KMS-11 (cell line): ENCODE measurements around the gene HOXC4.

Source experiments
- H2AFZ ChIP-seq: fragments of 200-600 bp; sonication (generic); 2 replicates; pipeline ENCODE4 v1.6.1; 2016; ENCODE audit warnings: antibody characterized with exemption, mixed run types, low read depth
- H3K27ac ChIP-seq: fragments of 200-600 bp; sonication (generic); 2 replicates; pipeline ENCODE4 v1.6.1; 2016; ENCODE audit warnings: mild to moderate bottlenecking, mixed run types
- H3K27me3 ChIP-seq: fragments of 200-600 bp; sonication (generic); 2 replicates; pipeline ENCODE4 v1.6.1; 2017; ENCODE audit warnings: mild to moderate bottlenecking, low read depth, mixed run types, moderate library complexity; ENCODE audit not compliant: insufficient read depth
- H3K36me3 ChIP-seq: fragments of 200-600 bp; sonication (generic); 2 replicates; pipeline ENCODE4 v1.6.1; 2017; ENCODE audit warnings: mild to moderate bottlenecking, mixed run types; ENCODE audit not compliant: insufficient read depth
- H3K4me1 ChIP-seq: fragments of 200-600 bp; sonication (generic); 2 replicates; pipeline ENCODE4 v1.6.1; 2016; ENCODE audit warnings: mild to moderate bottlenecking, low read depth, mixed run types; ENCODE audit not compliant: poor library complexity, severe bottlenecking
- H3K4me2 ChIP-seq: fragments of 200-600 bp; sonication (generic); 2 replicates; pipeline ENCODE4 v1.7.0; 2016; ENCODE audit warnings: mild to moderate bottlenecking, mixed run types
- H3K4me3 ChIP-seq: fragments of 200-600 bp; sonication (generic); IDR thresholded peaks from 2 replicates; pipeline ENCODE4 v1.6.1; 2017; ENCODE audit warnings: low read depth, low read length, mixed read lengths; ENCODE audit not compliant: insufficient read depth
- H3K79me2 ChIP-seq: fragments of 200-600 bp; sonication (generic); 2 replicates; pipeline ENCODE4 v1.6.1; 2016; ENCODE audit warnings: low read depth, mixed run types; ENCODE audit not compliant: insufficient read depth
- H3K9ac ChIP-seq: fragments of 200-600 bp; sonication (generic); 2 replicates; pipeline ENCODE4 v1.6.1; 2016; ENCODE audit warnings: mild to moderate bottlenecking, mixed run types
- H4K20me1 ChIP-seq: fragments of 200-600 bp; sonication (generic); 2 replicates; pipeline ENCODE4 v1.6.1; 2016; ENCODE audit warnings: mild to moderate bottlenecking, mixed run types; ENCODE audit not compliant: insufficient read depth
- TF ChIP-seq, protein P1 (sequence below): fragments of 200-600 bp; sonication (generic); conservative IDR thresholded peaks from 2 replicates; pipeline ENCODE4 v1.6.1; 2017; ENCODE audit warnings: low read depth, mild to moderate bottlenecking, antibody characterized with exemption, low read length, moderate library complexity, mixed read lengths

Gene HOXC4

DNA sequence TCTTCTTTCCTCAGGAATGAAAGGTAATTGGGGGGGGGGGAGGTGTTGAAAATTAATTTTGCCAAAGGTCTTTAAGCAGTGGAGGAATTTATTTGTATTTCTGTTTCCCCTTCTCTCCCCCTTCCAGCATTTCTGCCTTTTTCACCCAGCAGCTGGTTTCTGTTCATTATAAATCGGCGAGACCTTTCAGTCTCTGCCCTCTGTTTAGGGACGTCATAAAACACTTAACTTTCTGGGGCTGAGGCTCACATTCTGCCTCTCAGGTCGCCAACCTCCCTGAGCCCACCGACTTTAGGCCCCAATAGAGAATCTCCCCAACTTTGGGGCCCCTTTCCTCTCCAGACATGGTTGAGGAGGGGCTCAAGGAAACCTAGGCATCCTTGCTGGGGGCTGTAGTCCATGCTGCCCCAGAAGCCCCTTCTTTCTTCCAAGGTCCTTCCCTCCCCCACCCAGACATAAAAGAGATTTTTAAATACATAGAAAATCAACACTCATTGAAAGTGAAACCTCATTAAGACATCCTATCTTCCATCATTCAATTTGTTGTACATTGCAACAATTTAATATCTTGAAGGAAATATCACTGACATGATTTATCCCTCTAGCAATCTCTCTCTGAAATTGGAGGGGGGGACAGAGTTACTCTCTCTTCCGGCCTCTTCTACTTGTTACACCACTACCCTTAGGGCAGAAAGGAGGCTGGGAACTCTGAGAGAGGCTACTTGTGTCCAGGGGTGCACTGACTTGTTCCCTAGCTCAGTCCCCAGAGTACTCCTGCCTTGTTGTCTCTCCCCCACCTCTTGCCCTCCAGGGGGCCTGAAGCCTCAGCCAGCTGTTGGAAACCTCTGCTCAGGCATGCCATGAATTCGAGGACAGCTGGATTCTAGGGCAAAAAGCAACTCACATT is 27.9 kb upstream of the HOXC4 start:
- TF ChIP-seq, protein P1, sequence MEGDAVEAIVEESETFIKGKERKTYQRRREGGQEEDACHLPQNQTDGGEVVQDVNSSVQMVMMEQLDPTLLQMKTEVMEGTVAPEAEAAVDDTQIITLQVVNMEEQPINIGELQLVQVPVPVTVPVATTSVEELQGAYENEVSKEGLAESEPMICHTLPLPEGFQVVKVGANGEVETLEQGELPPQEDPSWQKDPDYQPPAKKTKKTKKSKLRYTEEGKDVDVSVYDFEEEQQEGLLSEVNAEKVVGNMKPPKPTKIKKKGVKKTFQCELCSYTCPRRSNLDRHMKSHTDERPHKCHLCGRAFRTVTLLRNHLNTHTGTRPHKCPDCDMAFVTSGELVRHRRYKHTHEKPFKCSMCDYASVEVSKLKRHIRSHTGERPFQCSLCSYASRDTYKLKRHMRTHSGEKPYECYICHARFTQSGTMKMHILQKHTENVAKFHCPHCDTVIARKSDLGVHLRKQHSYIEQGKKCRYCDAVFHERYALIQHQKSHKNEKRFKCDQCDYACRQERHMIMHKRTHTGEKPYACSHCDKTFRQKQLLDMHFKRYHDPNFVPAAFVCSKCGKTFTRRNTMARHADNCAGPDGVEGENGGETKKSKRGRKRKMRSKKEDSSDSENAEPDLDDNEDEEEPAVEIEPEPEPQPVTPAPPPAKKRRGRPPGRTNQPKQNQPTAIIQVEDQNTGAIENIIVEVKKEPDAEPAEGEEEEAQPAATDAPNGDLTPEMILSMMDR, result no peak
- no peaks in the 10 kb centered on the region for H3K4me1 ChIP-seq
- no peak overlapping the region for H3K27ac ChIP-seq
- no peak overlapping the region for H3K4me2 ChIP-seq
- no peak overlapping the region for H2AFZ ChIP-seq
- no peak overlapping the region for H3K4me3 ChIP-seq
- H4K20me1 ChIP-seq, result no peaks in the 10 kb centered on the region
- no peaks in the 10 kb centered on the region for H3K79me2 ChIP-seq
- no peaks in the 10 kb centered on the region for H3K36me3 ChIP-seq
- peaks cover 99% of the 10 kb centered on the region for H3K27me3 ChIP-seq
- no peak overlapping the region for H3K9ac ChIP-seq

DNA sequence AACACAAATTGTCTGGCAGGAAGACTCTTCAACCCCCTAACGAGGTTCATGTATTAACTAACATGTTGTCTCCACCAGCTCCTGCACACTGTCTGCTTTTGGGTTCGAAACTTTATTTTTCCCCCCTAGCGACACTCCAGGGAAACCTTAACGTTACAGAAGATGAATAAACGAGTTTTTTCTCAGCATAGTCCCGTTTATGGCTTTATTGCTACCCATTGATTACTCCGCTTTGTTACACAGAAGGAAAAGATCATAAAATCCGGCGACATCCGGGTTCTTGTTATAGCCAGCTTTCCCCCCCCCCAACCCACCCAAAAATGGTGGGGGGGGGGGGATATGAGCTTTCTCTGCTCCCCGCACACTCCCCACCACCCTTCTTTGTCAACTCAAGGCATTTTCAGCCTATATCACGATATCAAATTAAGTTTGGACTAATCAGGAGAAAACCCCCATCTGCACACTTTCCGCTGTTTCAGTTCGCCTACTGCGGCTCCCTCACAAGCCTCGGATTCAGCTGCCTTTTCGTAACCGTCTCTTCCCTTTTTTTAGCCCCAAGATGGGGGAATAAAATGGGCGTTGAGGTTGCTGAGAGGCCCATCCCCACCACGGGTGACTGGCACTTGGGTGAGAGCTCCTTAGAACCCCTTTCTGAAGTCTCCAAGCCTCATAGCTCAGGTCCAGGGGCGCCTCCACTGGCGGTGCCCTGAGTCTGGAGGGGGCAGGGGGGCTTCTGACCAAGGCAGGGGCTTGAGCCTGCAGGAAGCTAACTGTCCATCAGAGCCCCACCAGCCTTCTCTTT is 26.8 kb upstream of the HOXC4 start:
- H2AFZ ChIP-seq, result no peak overlapping the region
- H3K4me1 ChIP-seq, result no peaks in the 10 kb centered on the region
- H3K4me2 ChIP-seq, result no peak overlapping the region
- H3K9ac ChIP-seq, result no peak overlapping the region
- H3K36me3 ChIP-seq, result no peaks in the 10 kb centered on the region
- no peak overlapping the region for H3K4me3 ChIP-seq
- no peaks in the 10 kb centered on the region for H3K79me2 ChIP-seq
- no peak overlapping the region for H3K27ac ChIP-seq
- H4K20me1 ChIP-seq, result no peaks in the 10 kb centered on the region
- H3K27me3 ChIP-seq, result peaks cover 99% of the 10 kb centered on the region
- TF ChIP-seq, protein P1, result no peak

DNA sequence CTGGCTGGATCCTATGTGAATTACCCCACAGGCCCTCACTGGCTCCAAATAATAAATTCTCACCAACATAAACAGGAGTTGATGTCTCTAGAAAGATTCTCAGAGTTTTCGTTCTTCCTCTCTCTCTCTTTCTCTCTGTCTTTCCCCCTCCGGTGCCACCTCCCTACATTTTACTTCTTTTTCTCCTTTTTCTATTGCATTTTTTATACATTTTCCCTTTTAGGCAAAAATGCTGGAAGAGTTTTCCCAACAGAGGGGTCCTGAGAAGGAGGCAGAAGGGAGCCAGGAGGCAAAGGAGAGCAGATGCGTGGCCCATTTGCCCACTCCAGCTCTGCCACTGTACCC is 26.2 kb upstream of the HOXC4 start:
- no peaks in the 10 kb centered on the region for H3K36me3 ChIP-seq
- TF ChIP-seq, protein P1, result no peak
- H3K4me3 ChIP-seq, result no peak overlapping the region
- no peak overlapping the region for H2AFZ ChIP-seq
- H3K4me1 ChIP-seq, result no peaks in the 10 kb centered on the region
- no peaks in the 10 kb centered on the region for H3K79me2 ChIP-seq
- no peak overlapping the region for H3K4me2 ChIP-seq
- H3K9ac ChIP-seq, result no peak overlapping the region
- no peak overlapping the region for H3K27ac ChIP-seq
- H4K20me1 ChIP-seq, result no peaks in the 10 kb centered on the region
- peaks cover 99% of the 10 kb centered on the region for H3K27me3 ChIP-seq

DNA sequence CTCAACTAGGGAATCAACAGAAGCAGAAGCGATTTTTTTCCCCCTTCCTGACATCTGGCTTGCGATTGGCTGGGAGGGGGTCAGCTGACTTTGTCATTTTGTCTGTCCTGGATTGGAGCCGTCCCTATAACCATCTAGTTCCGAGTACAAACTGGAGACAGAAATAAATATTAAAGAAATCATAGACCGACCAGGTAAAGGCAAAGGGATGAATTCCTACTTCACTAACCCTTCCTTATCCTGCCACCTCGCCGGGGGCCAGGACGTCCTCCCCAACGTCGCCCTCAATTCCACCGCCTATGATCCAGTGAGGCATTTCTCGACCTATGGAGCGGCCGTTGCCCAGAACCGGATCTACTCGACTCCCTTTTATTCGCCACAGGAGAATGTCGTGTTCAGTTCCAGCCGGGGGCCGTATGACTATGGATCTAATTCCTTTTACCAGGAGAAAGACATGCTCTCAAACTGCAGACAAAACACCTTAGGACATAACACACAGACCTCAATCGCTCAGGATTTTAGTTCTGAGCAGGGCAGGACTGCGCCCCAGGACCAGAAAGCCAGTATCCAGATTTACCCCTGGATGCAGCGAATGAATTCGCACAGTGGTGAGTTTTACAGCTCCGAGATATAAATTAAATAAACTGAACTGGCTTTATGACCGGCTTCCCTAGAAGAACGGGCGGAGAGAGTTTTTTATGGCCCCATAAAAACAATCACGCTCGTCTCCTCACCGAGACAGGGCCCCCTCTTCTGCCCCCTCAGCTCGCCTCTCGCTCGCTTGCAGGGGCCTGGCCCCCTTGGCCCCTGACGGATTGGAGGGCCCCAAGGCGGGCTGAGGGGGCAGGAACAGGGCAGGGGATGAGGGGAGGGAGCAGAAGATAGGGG is 25.1 kb upstream of the HOXC4 start, which contains the start of gene HOXC6:
Gene HOXC6, plus strand, starts transcription at position 127 of the 888 bp plus-strand sequence. Its CDS starts 82 bp downstream, at position 209.
- TF ChIP-seq, protein P1, result no peak
- peaks cover 99% of the 10 kb centered on the region for H3K27me3 ChIP-seq
- no peak within 1 kb of the TSS for H3K4me2 ChIP-seq
- no peak within 1 kb of the TSS for H2AFZ ChIP-seq
- no peak within 1 kb of the TSS for H3K27ac ChIP-seq
- no peaks in the 10 kb centered on the region for H3K79me2 ChIP-seq
- no peaks in the 10 kb centered on the region for H3K36me3 ChIP-seq
- no peak within 1 kb of the TSS for H3K4me3 ChIP-seq
- no peaks in the 10 kb centered on the region for H4K20me1 ChIP-seq
- H3K4me1 ChIP-seq, result no peaks in the 10 kb centered on the region
- H3K9ac ChIP-seq, result no peak within 1 kb of the TSS
